ENCODE measurements around the gene NACC2. TPM values are rescaled to one million over a fixed set of nuclear protein-coding genes. Genes with fewer than 3 reads are reported as not detected.

The NACC2 gene
- total and polyA plus RNA-seq, 8 donors = 3.6 to 29.5 (median 5.5) TPM

DNA sequence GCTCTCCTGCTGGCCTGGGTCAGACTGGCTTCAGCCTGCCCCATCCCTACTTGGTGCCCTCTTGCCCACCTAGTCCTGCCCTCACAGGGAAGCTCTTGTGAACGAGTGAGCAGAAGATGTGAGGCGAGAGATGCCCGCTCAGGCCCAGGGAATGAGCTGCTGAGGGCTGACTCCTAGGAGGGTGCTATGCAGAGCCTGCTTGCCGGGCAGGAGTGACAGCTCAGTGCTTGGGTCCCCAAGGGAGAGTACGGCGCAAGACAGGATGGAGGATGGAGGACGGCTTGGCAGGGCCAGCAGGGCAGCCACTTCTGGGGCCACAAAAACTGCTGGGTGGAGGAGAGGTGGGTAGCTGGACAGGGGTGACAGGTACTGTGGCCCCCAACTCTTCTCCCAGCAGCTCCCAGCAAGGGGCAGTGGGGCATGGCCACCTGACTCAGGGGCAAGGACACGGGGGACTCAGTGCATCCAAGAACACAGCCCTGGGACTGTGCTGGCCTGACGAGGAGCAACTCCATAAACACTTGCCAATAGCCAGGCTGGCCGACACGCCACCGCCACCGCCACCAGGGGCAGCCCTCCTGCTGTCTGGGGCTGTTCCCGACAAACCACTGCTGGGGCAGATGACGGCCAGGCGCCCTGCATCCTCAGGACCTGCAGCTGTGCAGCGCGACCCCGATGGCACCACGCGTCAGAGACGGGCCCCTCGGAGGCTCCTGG lies 78.4 kb downstream of the NACC2 start:
- H3K27me3 ChIP-seq = no peaks in the 10 kb centered on the region
- no peaks in the 10 kb centered on the region for H3K9me3 ChIP-seq
- peaks cover 0 to 28% of the 10 kb centered on the region in 2 donors for H3K4me1 ChIP-seq
- H3K27ac ChIP-seq = no peak overlapping the region
- DNase-seq (peak in 1 of 4 donors; percentile 72), ATAC-seq (no peak)
- TF ChIP-seq CTCF (IDR thresholded peaks at IDR 0.05) = no peak
- H3K36me3 ChIP-seq = peaks cover 0 to 40% of the 10 kb centered on the region in 2 donors
- intact Hi-C loops (cut with DNase I) = no loop called here
- H3K4me3 ChIP-seq = no peak overlapping the region

DNA sequence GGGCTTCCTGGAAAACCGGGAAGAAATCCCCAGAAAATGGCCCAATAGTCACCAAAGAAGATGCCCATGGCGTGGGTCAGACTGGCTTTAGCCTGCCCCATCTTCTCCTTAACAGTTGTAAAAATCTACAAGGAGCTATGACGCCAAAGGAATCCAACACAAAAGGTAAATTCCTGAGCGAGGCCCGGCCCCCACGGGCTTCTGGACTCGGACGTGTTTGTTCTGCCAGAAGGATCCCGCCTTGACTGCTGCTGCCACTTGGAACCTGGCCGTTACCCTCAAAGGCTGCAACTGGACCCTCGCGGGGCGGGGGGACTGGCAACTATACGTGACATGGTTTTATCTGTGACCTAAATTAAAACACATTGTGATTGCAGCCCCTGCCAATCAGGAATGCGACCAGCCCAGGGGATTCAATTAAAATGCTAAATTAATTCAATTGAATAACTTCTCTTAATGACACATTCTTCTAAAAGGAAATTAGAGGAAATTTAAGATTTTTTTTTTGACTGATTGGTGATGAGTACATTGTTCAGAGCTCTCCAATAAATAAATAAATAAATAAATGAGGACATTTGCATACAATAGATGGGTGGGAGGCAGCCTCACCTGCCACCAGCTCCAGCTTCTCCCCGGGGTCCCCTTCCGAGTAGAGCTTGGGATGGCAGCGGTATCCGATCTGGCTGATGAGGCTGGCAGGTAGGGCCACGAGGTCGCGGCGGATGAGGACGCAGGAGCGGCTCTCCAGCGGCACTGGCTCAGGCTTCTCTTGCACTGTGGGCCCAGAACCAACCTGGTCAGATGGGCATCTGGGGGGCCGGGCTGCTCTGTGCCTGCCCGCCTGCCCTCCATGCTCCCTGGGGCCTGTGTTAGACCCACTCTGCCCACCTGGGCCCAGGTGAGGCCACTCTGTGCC lies 79.2 kb downstream of the NACC2 start:
- intact Hi-C loops (cut with DNase I) = no loop called here
- Histone ChIP-seq H3K9me3 (no peaks in the 10 kb centered on the region), H3K27me3 (no peaks in the 10 kb centered on the region), H3K4me1 (peaks cover 0 to 31% of the 10 kb centered on the region in 2 donors), H3K4me3 (no peak overlapping the region), H3K27ac (no peak overlapping the region), H3K36me3 (peaks cover 0 to 49% of the 10 kb centered on the region in 2 donors)
- DNase-seq (peak in 2 of 4 donors; percentile 41 to 50), ATAC-seq (peak; percentile 23)
- no peak for TF ChIP-seq CTCF (IDR thresholded peaks at IDR 0.05)

GRCh38 chr9:136014924-136015633 lies 80.0 kb downstream of the NACC2 start:
- ATAC-seq = no peak
- TF ChIP-seq CTCF (IDR thresholded peaks at IDR 0.05) = no peak
- no peaks in the 10 kb centered on the region for H3K9me3 ChIP-seq
- no peak for DNase-seq
- H3K27me3 ChIP-seq = no peaks in the 10 kb centered on the region
- peak overlapping the region in 1 of 2 donors; percentile 23 for H3K27ac ChIP-seq
- H3K4me3 ChIP-seq = no peak overlapping the region
- peaks cover 0 to 37% of the 10 kb centered on the region in 2 donors for H3K4me1 ChIP-seq
- H3K36me3 ChIP-seq = peaks cover 0 to 57% of the 10 kb centered on the region in 2 donors
- intact Hi-C loops (cut with DNase I) = no loop called here

DNA sequence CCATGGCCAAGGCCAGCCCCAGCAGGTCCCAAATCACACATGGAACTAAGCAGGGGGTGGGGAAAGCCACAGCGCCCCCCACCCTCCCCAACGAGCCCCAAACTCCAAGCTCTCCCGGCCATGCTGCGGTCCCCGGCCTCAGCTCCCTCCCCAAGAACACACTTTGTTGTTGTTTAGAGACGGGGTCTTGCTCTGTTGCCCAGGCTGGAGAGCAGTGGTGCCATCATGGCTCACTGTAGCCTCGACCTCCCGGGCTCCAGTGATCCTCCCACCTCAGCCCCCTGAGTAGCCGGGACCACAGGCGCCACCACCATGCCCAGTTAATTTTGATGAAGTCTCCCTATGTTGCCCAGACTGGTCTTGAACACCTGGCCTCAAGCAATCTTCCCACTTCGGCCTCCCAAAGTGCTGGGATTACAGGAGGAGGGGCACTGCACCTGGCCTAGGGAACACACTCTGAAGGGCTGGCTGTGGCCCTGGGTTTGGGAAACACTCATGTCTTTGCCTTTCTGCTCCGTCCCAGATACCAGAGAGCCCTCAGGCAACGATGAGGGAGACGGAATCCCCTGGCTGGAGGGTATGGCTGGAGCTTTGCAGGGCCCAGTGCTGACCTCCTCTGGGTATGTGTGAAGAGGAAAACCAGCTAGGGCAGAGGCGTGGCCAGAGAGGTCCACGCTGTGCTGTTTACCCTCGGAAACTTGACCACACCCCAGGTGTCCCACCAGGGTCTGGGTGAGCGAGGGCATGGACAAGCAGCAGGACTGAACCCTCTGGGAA lies 80.8 kb downstream of the NACC2 start:
- H3K4me3 ChIP-seq = no peak overlapping the region
- intact Hi-C loops (cut with DNase I) = no loop called here
- peaks cover 0 to 64% of the 10 kb centered on the region in 2 donors for H3K36me3 ChIP-seq
- H3K27ac ChIP-seq = peak overlapping the region in 1 of 2 donors; percentile 23
- H3K4me1 ChIP-seq = peaks cover 0 to 44% of the 10 kb centered on the region in 2 donors
- TF ChIP-seq CTCF (IDR thresholded peaks at IDR 0.05) = no peak
- no peaks in the 10 kb centered on the region for H3K27me3 ChIP-seq
- DNase-seq (no peak), ATAC-seq (no peak)
- H3K9me3 ChIP-seq = no peaks in the 10 kb centered on the region

All from left lung (tissue), 10 donors.